ENCODE measurements around the gene HS3ST1.

Gene HS3ST1

DNA sequence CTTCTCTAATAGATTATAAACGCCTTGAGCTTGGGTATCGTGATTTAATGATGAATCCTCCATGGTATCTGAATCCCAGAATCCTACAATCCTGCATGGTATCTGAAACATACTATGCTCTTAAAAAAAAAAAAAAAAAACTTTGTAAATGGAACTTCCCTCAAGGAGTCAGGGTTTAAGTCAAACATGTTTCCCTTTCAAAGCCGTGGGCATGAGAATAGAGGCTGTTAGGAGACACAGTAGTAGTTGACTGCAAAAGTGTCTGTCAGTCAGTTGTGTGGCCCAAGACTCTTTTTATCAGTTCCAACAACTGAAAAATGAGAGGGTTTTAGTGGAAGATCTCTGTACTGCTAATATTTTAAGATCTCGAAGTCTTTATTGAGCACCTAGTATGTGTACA, 2.4 kb upstream of the HS3ST1 start:
- no peak for DNase-seq

DNA sequence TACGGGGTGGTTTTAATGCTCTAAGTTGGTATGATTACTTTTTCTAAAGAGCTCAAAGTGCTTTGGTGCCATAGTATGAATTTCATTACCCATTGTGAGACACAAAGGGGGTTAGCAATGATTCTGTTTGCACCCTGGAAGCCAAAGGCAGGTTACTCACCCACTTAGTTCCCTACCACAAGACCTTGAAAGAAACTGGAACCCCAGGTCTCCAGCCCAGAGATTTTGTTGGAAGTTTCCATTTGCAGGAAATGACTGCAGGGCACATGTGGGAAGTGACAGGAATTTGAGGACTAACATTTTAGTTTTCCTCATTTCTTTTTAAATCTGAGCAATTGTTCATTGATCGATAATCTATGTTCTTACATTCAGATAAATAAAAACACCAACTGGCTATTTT, 1.8 kb upstream of the HS3ST1 start:
- DNase-seq: no peak

DNA sequence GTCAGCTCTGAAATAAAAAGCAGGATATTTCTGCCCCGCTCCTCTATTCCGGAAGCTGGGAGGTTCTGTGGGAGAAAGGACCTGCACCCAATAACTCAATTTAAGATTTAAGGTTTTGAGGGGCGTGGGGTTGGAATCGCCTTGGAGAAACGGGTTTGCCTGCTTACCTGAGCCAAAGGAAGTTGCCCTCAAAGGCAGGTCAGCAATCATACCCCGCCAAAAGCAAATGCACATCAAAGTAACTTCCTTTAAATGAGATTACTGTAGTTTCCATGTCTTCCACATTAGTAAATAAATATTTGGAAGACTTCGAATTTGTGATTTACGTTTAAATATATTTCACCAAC, 978 bp upstream of the HS3ST1 start:
- DNase-seq: no peak

DNA sequence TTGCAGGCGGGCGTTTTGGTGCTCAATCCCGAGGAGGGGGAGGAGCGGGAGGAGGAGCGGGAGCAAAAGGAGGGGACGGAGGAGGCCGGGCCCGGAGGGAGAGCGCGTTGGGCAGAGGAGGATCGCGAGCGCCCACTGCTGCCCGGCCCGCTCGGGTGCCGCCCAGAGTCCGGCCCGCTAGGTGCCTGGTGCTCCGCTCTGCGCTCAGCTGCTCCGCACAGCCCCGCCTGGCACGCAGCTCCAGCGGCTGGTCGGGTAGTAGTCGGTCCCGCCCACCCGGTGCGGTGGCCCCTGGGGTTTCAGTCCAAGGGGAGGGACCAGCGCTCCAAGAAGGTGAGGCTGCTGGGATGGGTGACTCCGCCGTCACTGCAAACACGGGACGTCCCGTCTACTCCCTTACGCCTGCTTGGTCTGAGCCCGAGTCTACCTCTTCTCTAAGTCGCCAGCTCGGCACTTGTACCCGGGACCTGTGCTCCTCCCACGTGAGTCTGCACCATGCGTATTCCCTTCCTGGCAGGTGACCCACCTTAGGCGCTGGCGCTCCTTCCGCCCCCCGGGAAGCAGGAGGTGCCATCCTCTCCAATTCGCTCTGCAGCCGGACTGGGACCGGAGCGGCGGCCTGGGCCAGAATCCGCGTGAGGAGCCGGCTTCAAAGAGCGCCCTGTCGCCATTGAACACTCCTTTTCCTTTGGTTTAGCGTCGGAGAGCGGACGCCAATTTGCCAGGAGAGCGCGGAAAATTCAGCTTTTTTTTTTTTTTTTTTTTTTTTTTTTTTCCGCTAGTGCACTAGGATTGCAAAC, 405 bp upstream of the HS3ST1 start:
- peak; percentile 89 to 90 for DNase-seq

DNA sequence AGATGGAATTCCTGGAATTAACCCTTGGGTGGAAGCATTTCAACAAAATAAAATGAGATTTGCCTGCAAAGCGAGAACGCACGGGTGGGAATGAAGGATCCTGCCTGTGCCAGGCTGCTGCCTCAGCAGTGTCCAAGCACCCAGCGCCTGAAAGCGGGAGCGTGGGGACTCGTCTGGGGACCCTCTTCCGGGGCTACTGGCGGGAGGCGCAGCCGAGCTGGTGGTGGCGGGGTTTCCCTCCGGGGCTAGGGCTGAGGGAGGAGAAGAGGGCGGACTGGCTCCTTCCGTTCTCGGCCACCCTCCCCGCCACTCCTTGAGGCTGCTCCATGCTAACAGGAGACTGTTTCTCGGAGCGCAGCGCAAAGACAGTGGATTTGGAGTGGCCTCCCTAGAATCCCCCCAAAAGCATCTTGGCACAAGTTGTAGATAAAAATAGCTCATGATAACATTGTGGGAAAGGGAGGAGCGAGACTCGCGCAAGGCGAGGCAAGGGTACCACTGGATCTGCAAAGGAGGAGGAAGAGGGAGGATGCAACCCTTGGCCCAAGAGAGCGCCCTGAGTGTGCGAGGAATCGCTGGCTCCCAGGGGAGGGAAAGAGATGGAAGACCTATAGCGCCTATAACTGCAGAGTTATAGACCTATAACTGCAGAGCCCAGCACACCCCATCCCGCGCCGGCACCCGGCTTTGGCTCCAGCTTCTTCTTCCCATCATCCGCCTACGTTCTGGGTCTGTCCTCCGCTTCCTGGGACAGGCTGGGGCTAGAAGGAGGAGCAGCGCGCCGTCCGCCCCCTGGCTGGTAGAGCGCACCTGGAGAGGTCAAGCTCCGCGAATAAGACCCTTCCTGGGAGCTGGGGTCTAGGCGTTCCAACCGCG, 1.3 kb downstream of the HS3ST1 start:
- DNase-seq: no peak

DNA sequence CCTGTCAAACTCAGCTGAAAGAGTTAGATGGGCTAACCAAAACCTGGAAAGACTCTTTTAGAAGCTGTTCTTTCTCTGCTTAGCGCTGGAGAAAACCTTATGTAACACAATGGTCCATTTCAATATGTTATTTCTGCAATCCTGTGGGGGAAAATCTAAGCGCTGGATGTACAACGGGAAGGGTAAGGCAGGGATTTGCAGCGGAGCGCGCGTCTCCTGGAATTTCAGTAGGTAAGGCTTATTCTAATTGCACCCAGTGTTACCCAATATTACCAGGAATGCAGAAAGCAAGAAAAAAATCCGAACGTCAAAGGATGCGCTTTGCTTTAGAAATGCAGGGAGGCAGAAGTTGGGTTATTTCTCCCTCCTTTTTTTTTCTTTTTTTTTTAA, 2.0 kb downstream of the HS3ST1 start:
- no peak for DNase-seq

DNA sequence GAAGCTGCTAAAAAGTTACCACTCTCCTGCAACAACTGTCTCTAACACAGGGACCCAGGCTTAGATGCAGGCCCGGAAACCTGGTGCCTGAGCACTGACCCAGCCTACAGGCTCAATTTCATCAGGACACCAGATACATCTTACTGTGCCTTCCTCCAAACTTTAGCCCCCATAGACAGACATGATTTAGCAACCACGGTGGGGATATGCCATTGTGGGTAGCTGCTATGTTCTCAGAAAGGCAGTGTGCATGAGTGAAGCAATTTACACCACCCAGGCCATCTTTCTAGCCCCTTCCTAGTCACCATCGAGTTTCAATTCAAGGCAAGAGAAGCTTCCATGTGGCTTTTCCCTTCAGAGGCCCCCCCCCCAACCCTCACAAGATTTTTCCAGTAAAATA, 2.7 kb downstream of the HS3ST1 start:
- DNase-seq: no peak

DNA sequence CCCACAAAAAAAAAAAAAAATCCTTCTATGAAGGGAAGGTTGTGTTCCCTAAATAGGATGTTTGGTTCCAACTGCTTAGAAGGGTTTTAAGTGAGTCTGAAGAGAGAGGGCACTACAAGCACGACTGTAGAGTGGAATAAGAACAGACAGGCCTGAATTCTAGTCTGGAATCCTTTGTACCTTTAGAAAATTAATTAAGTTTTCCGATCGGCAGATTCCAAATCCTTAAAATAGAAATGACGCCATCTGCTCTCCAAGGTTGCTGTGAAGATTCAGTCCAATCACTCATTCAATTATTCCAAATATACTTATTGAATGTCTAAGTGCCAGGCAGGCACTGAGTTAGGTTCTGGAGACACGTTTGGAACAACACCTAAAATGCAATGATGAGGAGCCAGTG, 3.8 kb downstream of the HS3ST1 start:
- DNase-seq: no peak

DNA sequence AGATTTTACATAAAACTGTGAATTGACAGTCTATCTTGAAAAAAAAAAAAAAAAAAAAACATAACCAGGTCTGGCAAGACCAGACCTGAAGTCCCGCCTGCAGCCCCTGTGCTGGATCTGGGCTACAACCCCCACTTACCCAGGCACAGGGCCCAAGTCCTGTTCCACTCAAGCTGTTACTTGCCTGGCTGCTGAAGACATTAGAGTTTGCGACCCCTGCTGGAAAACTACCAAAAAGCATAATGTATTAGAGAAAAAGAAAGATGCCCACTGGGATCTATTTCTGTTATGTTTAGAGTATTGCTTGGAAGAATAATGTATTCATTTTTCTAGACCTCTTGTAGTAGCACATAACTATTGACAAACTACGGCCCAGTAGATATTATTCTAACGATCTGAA, 4.7 kb downstream of the HS3ST1 start:
- peak in 1 of 2 experiments; percentile 26 for DNase-seq

DNA sequence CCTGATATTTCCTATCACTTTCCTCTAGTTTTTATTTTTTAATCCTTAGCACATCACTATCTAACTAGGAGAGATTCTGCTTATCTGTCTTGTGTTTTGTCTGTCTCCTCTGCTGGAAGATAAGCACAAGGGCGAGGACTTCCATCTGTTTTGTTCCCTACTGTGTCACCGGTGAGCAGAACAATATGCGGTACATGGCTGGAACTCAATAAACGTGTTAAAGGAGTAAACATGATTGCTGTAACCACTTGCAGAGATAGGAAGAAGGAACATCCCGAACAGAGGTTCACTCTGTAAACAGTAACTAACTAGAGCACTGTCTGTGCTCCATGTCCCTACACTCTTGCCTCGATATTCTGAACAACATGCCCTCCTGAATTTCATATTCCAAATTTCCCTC, 5.2 kb downstream of the HS3ST1 start:
- no peak for DNase-seq

DNA sequence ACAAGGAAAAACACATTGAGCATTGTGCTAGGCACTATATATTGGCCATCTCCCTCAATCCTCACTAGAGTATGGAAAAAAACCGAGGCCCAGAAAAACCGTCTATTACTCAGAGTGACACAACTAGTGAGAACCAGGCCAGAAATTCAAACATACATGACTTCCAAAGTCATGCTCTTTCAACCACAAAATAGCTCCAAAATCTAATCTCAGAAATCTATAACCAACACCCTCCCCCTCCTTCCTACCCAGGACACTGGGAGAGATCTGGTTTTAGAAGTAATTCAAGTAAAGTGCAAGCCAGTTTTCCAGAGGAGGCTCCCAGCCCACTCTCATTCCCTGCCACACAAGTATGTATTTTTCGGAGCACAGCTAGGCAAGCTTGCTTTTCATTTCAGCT, 7.6 kb downstream of the HS3ST1 start:
- DNase-seq: no peak

DNA sequence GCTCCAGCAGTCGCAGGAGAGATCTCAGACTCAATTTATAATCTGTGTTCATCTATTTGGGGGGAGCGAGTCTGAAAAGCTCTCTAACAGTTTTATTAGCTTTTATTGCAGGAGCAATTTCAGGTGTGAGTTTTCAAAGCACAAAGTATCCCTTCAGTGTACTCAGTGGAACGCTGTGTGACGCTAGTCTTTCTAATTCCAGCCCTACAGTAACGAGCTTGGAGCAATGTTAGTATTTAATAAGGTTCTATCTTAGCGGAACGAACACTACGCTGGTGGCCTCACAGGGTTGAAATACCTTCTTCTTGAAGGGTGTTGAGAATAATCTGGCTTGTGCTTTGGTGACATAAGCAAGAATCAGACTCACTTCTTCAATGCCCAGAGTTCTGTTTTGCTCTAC, 8.4 kb downstream of the HS3ST1 start:
- DNase-seq: peak in 1 of 2 experiments; percentile 37

DNA sequence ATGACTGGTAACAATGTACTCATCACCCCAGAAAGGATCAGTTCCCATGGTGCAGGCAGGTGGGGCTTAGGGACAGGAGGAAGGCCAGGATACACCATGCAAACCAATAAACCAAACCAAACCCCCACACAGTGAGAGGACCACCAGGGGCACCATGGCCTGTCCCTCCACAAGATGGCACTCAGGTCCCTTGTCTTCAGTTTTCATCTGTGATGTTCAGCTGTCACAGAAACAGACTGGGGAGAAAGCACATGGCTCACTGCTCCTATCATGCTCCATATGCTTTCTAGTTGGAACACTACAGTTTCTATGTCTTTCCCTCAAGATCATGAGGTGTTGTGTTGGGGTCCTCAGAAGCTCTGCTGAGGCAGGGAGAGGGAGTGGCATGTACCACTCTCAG, 10.1 kb downstream of the HS3ST1 start:
- DNase-seq: no peak

DNA sequence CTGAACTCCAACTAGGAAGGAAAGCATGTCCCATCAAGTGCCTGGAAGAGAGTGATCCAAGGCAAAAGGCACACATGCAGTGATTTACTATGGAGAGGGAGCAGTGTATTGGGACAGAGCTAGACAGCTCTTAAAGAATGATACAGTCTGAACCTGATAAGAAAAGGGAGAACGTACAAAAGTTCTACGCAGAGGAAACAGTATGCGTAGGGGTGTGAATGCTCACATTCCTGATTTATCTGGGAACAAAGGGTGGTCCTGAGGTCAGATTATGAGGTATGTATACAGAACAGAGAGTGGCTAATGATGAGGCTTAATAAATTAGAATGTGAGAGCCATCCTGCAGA, 12.0 kb downstream of the HS3ST1 start:
- no peak for DNase-seq

DNA sequence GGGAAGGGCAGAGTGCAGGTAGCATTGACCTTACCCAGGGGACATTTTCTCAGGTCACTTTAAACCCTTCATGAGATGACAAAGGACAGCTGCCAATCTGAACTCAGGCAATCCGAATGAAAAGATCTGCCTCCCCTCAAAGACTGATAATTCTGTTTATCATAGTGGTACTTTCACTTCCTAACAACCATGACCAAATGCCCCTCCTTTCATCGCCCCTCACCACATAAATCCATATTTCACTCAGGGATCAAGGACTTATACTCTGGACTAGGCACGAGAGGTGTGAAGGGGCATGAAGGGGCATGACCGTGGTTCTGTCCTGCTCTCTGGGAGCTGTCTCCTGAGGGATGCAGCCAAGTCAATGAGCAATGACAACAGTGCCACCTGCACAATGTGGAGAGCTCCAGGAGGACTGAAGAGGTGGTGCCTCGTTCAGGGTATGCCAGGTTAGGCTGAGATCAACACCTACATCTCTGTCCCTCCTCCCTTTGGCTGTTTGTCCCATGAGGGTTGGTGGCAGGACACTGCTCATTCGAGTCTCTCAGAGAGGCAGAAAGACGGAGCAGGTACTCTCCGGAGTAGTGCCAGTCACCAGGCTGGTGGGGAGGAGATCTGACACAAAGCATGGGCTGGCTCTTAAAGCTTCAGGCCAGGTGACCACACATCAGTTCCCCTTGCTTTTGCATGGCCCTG, 12.5 kb downstream of the HS3ST1 start:
- DNase-seq: peak; percentile 52 to 86

DNA sequence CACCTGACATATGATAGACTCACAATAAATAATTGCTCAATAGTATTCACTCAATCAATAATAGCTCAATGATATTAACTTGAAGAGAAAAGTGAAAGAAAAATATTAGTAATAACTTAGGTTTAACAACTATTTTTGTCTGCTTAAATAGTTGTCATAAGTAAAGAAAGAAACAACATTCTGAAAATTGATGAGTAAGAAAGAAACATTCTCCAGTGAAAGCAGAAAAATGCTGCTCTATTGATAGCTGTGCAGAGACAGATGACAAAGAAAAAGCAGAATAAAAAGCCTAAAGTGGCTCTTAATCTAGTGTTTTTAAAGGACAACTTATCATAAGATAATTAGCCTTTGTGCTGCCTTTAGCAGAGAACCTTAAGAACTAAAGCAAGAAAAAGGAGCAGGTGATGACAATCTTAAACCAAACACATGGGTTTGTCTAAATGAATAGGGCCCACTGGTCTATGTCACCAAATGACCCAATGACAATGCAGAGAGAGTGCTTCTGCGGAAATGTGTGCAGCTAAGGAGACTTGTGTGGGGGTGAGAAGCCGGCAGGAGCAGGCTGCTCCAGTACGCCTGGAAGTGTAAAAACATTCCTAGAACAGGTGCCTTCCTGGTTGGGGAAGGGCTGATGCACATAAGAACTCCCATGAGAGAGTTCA, 13.2 kb downstream of the HS3ST1 start:
- DNase-seq: peak; percentile 46 to 86

DNA sequence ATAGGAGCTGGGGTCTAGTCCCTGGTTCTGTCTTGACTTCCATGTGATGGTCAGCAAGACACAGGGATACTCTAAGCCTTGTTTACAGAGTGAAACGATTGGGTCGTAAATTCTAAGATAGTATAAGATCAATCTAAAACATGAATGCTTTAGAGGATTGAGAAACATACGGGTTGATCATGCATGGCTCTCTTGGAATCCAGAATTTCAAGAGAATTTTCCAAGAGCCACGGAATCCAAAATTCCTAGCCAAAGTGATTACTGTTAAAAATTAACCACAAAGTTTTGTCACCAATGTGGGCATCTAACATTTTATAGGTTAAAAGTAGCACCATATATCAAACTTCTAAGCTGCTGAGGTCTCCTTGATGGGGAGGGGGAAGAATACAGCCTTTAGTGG, 16.5 kb downstream of the HS3ST1 start:
- DNase-seq: no peak

DNA sequence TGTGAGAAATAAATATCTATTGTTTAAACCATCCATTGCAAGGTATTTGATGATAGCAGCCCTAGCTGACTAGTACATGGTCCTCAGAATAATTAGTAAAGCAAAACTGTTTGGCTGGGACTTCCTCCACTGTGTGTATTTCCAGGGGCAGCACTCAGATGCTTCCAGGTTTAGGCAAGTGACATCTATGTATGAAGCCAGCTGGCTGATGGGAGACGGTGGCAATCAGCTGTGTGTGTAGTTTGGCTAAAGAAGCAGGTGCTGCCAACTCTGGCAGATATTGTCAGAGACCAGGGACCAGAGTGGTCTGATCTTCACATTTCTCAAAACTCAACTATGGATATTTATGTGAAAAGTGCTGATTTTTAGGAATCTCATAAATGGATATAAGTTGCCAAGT, 19.1 kb downstream of the HS3ST1 start:
- DNase-seq: no peak

DNA sequence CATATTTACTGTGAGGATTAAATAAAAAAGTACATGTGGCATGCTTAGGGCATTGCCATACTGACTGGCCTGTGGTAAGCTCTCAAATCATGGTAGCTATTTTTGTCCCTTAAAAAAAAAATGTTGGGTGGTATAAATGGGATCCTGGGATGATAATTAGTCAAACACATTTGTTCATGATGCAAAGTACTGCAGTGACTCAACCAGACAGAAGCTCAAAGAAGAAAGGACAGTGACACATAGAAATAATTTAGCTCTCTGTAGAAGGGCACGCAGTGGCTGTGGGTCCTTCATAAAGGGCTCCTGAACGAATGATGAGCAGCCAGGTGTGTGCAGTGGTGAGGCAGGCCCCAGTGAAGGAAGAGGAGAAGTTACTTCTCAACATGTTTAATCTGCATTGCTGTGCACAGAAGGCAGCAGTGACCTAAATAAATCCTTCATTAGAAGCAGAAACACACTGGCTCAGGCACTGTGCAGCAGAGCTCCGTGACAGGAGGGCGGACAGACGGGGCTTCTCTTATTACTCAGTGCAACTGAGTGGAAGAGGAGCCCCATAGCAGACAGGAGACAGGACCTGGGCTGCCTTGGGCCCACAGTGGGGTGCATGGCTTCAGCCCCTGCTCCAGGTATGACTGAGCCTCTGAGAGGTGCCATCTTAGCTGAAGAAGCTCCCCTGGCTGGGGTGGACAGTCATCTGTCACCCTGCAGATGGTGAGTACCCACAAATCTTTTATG, 20.3 kb downstream of the HS3ST1 start:
- DNase-seq: no peak

DNA sequence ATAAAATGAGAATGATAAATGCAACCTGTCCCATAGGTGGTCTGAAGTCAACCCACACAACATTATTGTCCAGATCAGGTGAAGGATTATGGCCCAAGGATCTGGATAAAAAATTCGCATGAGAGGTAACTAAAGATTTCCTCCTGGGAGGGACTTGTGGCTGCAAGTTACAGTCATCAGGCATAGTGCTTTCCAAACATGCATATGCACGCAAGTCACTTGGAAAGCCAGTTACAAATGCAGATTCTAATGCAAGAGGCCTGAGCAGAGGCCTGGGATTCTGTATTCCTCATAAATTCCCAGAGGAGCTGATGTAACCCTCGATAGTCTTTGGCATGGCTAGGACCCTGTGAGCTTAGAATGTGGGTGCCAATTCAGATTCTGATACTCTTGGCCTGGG, 21.1 kb downstream of the HS3ST1 start:
- DNase-seq: no peak

DNA sequence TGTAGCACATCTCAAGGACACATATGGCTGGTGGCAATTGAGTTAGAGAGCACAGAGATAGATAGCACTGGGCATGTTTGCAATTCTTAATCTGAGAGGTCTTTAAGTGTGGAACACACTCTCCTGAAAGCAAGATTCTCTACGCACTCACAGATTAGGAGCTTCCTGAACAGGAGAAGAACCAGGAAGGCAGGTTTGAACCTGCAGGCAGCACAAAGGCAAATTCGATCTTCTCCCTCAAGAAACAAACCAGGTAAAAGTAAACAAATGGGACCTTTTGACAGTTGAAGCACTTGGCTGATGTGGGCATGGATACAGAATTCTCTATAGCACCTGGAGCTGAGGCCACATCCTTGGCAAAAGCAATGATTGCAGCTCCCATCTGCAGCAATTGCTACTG, 24.3 kb downstream of the HS3ST1 start:
- peak; percentile 59 to 73 for DNase-seq

DNA sequence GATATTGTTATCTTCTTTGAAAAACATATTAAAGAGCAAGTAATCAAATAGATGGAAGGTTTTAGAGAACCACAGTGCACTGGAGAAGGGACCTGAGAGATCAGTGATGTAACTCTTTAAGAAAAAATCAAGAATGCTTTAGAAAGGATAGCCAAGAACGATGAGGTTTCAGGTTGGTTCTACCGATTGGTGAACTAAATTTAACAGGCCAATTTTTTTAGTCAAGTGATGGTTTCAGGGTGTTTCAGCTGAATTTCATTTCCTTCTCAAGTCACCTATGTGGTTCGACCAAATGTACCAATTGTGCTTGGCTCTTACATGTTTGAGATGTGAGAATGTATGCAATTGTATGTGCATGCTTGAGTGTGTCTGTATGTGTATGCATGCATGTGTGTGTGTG, 26.5 kb downstream of the HS3ST1 start:
- DNase-seq: no peak

Data from NCI-H187 (cell line).